ENCODE results near the gene RERE.
"Not testable (repeated sequence)": the region's sequence is repeated elsewhere in the genome, so short reads cannot be mapped to it uniquely, and the experiment has no call there.

The RERE gene

GRCh38 chr1:8629241-8630091, 188.0 kb downstream of the RERE start:
- H3K27me3 ChIP-seq = no peaks in the 10 kb centered on the region
- H3K36me3 ChIP-seq = no peaks in the 10 kb centered on the region
- H3K4me3 ChIP-seq (ENCODE audit: low read depth, low read length) = no peak overlapping the region
- no peak for TF ChIP-seq CTCF (IDR thresholded peaks at IDR 0.05; ENCODE audit: low read depth, low read length)
- no peaks in the 10 kb centered on the region for H3K4me1 ChIP-seq
- no peaks in the 10 kb centered on the region for H3K9me3 ChIP-seq
- DNase-seq = no peak

- H3K4me1 ChIP-seq = no peaks in the 10 kb centered on the region
- no peak for TF ChIP-seq CTCF (IDR thresholded peaks at IDR 0.05; ENCODE audit: low read depth, low read length)
- no peaks in the 10 kb centered on the region for H3K9me3 ChIP-seq
- H3K36me3 ChIP-seq = no peaks in the 10 kb centered on the region
- DNase-seq = no peak
- H3K27me3 ChIP-seq = no peaks in the 10 kb centered on the region
- no peak overlapping the region for H3K4me3 ChIP-seq (ENCODE audit: low read depth, low read length)
Measured at GRCh38 chr1:8628606-8629005, 188.8 kb downstream of the RERE start.

GRCh38 chr1:8627728-8628127, 189.7 kb downstream of the RERE start:
- TF ChIP-seq CTCF (IDR thresholded peaks at IDR 0.05; ENCODE audit: low read depth, low read length) = no peak
- H3K9me3 ChIP-seq = no peaks in the 10 kb centered on the region
- no peaks in the 10 kb centered on the region for H3K36me3 ChIP-seq
- H3K4me1 ChIP-seq = no peaks in the 10 kb centered on the region
- H3K4me3 ChIP-seq (ENCODE audit: low read depth, low read length) = no peak overlapping the region
- H3K27me3 ChIP-seq = no peaks in the 10 kb centered on the region
- no peak for DNase-seq

GRCh38 chr1:8625981-8626898, 191.2 kb downstream of the RERE start:
- H3K4me3 ChIP-seq (ENCODE audit: low read depth, low read length) = no peak overlapping the region
- no peak for TF ChIP-seq CTCF (IDR thresholded peaks at IDR 0.05; ENCODE audit: low read depth, low read length)

GRCh38 chr1:8625491-8625890, 191.9 kb downstream of the RERE start:
- no peak for TF ChIP-seq CTCF (IDR thresholded peaks at IDR 0.05; ENCODE audit: low read depth, low read length)
- DNase-seq = no peak
- no peaks in the 10 kb centered on the region for H3K36me3 ChIP-seq
- H3K27me3 ChIP-seq = no peaks in the 10 kb centered on the region
- no peaks in the 10 kb centered on the region for H3K9me3 ChIP-seq
- no peak overlapping the region for H3K4me3 ChIP-seq (ENCODE audit: low read depth, low read length)
- no peaks in the 10 kb centered on the region for H3K4me1 ChIP-seq

More at GRCh38 chr1:8625981-8626898, 191.2 kb downstream of the RERE start:
- no peaks in the 10 kb centered on the region for H3K9me3 ChIP-seq
- no peaks in the 10 kb centered on the region for H3K27me3 ChIP-seq
- H3K36me3 ChIP-seq = no peaks in the 10 kb centered on the region
- no peaks in the 10 kb centered on the region for H3K4me1 ChIP-seq
- DNase-seq = no peak

- H3K27me3 ChIP-seq; H3K9me3 ChIP-seq; H3K36me3 ChIP-seq; H3K4me1 ChIP-seq; DNase-seq; H3K4me3 ChIP-seq (ENCODE audit: low read depth, low read length): not testable (repeated sequence)
Measured at GRCh38 chr1:8623651-8624192, 193.7 kb downstream of the RERE start.

GRCh38 chr1:8621785-8622348, 195.6 kb downstream of the RERE start:
- H3K27me3 ChIP-seq; DNase-seq; H3K4me1 ChIP-seq; H3K4me3 ChIP-seq (ENCODE audit: low read depth, low read length); H3K9me3 ChIP-seq; H3K36me3 ChIP-seq: not testable (repeated sequence)

GRCh38 chr1:8621034-8621582, 196.3 kb downstream of the RERE start:
- H3K36me3 ChIP-seq; H3K4me1 ChIP-seq; DNase-seq; H3K27me3 ChIP-seq; H3K4me3 ChIP-seq (ENCODE audit: low read depth, low read length); H3K9me3 ChIP-seq: not testable (repeated sequence)

- not testable (repeated sequence) for H3K4me3 ChIP-seq (ENCODE audit: low read depth, low read length); H3K27me3 ChIP-seq; DNase-seq; H3K9me3 ChIP-seq; H3K36me3 ChIP-seq; H3K4me1 ChIP-seq
Measured at GRCh38 chr1:8619917-8620502, 197.4 kb downstream of the RERE start.
